K562 (cell line): ENCODE results near the gene KRT8. TPM values are rescaled to one million over a fixed set of nuclear protein-coding genes. Genes with fewer than 3 reads are reported as not detected.

Source experiments
- CXXC5 ChIP-seq: fragments of 250-450 bp; sonication (Bioruptor Pico); IDR thresholded peaks from 2 replicates; pipeline ENCODE4 v1.8.0; 2022; ENCODE audit warnings: inconsistent platforms, mild to moderate bottlenecking, moderate library complexity
- L3MBTL2 ChIP-seq: fragments of 450-650 bp; IDR thresholded peaks from 2 replicates; pipeline ENCODE4 v1.6.1; 2016; ENCODE audit warnings: mild to moderate bottlenecking, moderate library complexity
- LEF1 ChIP-seq: fragments of 450-650 bp; IDR thresholded peaks from 2 replicates; pipeline ENCODE4 v1.6.1; 2016; ENCODE audit warnings: mild to moderate bottlenecking
- MYNN ChIP-seq, 2 experiments: sonication (generic); formaldehyde crosslinking in 1 of 2; IDR thresholded peaks; 2 replicates each; pipeline versions ENCODE4 v1.5.0 to v1.6.1; 2016 to 2020; ENCODE audit warnings: antibody characterized with exemption in 1 of 2, missing genetic modification reagents in 1 of 2
- NRF1 ChIP-seq, 2 experiments: fragments of 450-650 bp; IDR thresholded peaks in 1 of 2; conservative IDR thresholded peaks in 1 of 2; 2 replicates each; pipeline ENCODE4 v1.6.1; 2014; ENCODE audit warnings: mild to moderate bottlenecking in 2 of 2
- TEAD4 ChIP-seq, 2 experiments: sonication (generic) in 1 of 2; formaldehyde crosslinking in 1 of 2; IDR thresholded peaks; 2 replicates each; pipeline versions ENCODE4 v1.6.1 to v1.8.0; 2012 to 2022; ENCODE audit warnings: borderline replicate concordance in 1 of 2, inconsistent platforms in 1 of 2, low read length in 1 of 2, mild to moderate bottlenecking in 1 of 2, missing genetic modification reagents in 1 of 2
- ZNF76 ChIP-seq: fragments of 250-450 bp; sonication (Bioruptor Pico); IDR thresholded peaks from 2 replicates; pipeline ENCODE4 v1.4.0; 2020; ENCODE audit warnings: mild to moderate bottlenecking, moderate library complexity, borderline replicate concordance
- polyA plus RNA-seq, 8 experiments: library from polyadenylated mRNA; depleted of rRNA in 4 of 8; stranded (reverse) in 5 of 8; unstranded in 3 of 8; fragments of >200 nt; fragmentation: Nextera tagmentation in 2 of 8; fragmentation: Illumina TruSeq in 1 of 8; extraction: Ambion mirVana in 2 of 8; extraction: Trizol in 1 of 8; gene quantifications; 2 replicates each; pipeline versions ENCODE4 v1.2.1 to v1.2.3, GENCODE V29; 2011 to 2014; ENCODE audit warnings: inconsistent platforms in 1 of 8, missing spikeins in 1 of 8
- total RNA-seq, 7 experiments: library from RNA; depleted of rRNA in 6 of 7; stranded (reverse); fragments of >200 nt in 6 of 7; fragmentation: Illumina TruSeq in 2 of 7; extraction: Trizol in 2 of 7; gene quantifications; 2 replicates each; pipeline versions ENCODE4 v1.2.1 to v1.2.3, GENCODE V29; 2011 to 2021; ENCODE audit warnings: low replicate concordance in 1 of 7
- TF ChIP-seq, protein P1 (sequence below), 2 experiments: fragments of 450-650 bp; formaldehyde crosslinking in 1 of 2; IDR thresholded peaks; 2 replicates each; pipeline versions ENCODE4 v1.4.0 to v1.6.1; 2014 to 2020; ENCODE audit warnings: mild to moderate bottlenecking in 2 of 2, borderline replicate concordance in 1 of 2, low read depth in 1 of 2
- TF ChIP-seq, protein P2 (sequence below): fragments of 200-800 bp; sonication (Bioruptor generic); IDR thresholded peaks from 2 replicates; pipeline ENCODE4 v1.6.1; 2016; ENCODE audit warnings: missing genetic modification characterization, missing compliant biosample characterization

Gene KRT8
- total and polyA plus RNA-seq, 9 of the 15 experiments (the other 6 are each of a cell fraction or from before 2014, with no cell fraction given), result 41.5 to 661 (median 260) TPM

DNA sequence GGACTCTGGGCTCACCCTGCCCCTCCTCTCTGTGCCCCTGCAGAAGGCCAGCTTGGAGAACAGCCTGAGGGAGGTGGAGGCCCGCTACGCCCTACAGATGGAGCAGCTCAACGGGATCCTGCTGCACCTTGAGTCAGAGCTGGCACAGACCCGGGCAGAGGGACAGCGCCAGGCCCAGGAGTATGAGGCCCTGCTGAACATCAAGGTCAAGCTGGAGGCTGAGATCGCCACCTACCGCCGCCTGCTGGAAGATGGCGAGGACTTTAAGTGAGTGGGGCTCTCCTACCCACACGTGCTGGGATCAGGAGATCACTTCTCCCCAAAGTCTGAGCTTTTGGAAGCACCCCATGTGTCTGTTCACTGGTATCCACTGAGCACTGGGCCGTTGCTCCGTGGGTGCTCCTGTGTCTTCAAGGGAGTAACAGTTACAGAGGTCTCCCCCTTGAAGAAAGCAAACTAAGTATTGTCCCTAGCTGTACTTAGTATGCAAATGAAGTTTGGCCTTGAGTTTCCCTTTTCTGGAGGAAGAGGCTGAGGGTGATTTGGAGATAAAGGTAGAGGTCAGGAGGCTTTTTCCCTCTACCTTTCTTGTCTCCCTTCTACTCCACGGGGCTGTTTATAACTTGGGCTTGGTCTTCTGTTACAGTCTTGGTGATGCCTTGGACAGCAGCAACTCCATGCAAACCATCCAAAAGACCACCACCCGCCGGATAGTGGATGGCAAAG lies 47.4 kb upstream of the KRT8 start (continued):
- TF ChIP-seq MYNN (IDR thresholded peaks at IDR 0.05) (no peak), MYNN (CRISPR knock-in tag; IDR thresholded peaks at IDR 0.05) (no peak), TEAD4 (IDR thresholded peaks at IDR 0.05; ENCODE audit: low read length) (no peak), TEAD4 (CRISPR knock-in tag; IDR thresholded peaks at IDR 0.05; ENCODE audit: borderline replicate concordance) (no peak), CXXC5 (CRISPR knock-in tag) (peak; percentile 38; the same call in 1 of the 2 replicates), NRF1 (conservative IDR thresholded peaks at IDR 0.05 in 1 of 2, IDR thresholded peaks at IDR 0.05 in 1 of 2) (no peak), LEF1 (no peak), L3MBTL2 (peak; percentile 62), ZNF76 (CRISPR knock-in tag) (no peak)
- TF ChIP-seq, protein P1, sequence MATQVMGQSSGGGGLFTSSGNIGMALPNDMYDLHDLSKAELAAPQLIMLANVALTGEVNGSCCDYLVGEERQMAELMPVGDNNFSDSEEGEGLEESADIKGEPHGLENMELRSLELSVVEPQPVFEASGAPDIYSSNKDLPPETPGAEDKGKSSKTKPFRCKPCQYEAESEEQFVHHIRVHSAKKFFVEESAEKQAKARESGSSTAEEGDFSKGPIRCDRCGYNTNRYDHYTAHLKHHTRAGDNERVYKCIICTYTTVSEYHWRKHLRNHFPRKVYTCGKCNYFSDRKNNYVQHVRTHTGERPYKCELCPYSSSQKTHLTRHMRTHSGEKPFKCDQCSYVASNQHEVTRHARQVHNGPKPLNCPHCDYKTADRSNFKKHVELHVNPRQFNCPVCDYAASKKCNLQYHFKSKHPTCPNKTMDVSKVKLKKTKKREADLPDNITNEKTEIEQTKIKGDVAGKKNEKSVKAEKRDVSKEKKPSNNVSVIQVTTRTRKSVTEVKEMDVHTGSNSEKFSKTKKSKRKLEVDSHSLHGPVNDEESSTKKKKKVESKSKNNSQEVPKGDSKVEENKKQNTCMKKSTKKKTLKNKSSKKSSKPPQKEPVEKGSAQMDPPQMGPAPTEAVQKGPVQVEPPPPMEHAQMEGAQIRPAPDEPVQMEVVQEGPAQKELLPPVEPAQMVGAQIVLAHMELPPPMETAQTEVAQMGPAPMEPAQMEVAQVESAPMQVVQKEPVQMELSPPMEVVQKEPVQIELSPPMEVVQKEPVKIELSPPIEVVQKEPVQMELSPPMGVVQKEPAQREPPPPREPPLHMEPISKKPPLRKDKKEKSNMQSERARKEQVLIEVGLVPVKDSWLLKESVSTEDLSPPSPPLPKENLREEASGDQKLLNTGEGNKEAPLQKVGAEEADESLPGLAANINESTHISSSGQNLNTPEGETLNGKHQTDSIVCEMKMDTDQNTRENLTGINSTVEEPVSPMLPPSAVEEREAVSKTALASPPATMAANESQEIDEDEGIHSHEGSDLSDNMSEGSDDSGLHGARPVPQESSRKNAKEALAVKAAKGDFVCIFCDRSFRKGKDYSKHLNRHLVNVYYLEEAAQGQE (IDR thresholded peaks at IDR 0.05; ENCODE audit: borderline replicate concordance), result peak; percentile 59; the same call in 1 of the 2 replicates
- TF ChIP-seq, protein P1 (CRISPR knock-in tag; IDR thresholded peaks at IDR 0.05; ENCODE audit: low read depth), result no peak
- TF ChIP-seq, protein P2, sequence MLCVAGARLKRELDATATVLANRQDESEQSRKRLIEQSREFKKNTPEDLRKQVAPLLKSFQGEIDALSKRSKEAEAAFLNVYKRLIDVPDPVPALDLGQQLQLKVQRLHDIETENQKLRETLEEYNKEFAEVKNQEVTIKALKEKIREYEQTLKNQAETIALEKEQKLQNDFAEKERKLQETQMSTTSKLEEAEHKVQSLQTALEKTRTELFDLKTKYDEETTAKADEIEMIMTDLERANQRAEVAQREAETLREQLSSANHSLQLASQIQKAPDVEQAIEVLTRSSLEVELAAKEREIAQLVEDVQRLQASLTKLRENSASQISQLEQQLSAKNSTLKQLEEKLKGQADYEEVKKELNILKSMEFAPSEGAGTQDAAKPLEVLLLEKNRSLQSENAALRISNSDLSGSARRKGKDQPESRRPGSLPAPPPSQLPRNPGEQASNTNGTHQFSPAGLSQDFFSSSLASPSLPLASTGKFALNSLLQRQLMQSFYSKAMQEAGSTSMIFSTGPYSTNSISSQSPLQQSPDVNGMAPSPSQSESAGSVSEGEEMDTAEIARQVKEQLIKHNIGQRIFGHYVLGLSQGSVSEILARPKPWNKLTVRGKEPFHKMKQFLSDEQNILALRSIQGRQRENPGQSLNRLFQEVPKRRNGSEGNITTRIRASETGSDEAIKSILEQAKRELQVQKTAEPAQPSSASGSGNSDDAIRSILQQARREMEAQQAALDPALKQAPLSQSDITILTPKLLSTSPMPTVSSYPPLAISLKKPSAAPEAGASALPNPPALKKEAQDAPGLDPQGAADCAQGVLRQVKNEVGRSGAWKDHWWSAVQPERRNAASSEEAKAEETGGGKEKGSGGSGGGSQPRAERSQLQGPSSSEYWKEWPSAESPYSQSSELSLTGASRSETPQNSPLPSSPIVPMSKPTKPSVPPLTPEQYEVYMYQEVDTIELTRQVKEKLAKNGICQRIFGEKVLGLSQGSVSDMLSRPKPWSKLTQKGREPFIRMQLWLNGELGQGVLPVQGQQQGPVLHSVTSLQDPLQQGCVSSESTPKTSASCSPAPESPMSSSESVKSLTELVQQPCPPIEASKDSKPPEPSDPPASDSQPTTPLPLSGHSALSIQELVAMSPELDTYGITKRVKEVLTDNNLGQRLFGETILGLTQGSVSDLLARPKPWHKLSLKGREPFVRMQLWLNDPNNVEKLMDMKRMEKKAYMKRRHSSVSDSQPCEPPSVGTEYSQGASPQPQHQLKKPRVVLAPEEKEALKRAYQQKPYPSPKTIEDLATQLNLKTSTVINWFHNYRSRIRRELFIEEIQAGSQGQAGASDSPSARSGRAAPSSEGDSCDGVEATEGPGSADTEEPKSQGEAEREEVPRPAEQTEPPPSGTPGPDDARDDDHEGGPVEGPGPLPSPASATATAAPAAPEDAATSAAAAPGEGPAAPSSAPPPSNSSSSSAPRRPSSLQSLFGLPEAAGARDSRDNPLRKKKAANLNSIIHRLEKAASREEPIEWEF (CRISPR knock-in tag), result no peak
